Breast epithelium (tissue), 3 donors: ENCODE results near the gene PRR29.

Experiments used
- POLR2A ChIP-seq: fragments of 450-650 bp; IDR thresholded peaks from one replicate; pipeline ENCODE4 v1.6.1; 2016; ENCODE audit warnings: antibody characterized with exemption, mild to moderate bottlenecking, moderate library complexity
- POLR2AphosphoS5 ChIP-seq, 3 donors: sonication (generic); formaldehyde crosslinking; IDR thresholded peaks; one replicate each; pipeline ENCODE4 v1.6.1; 2017; ENCODE audit warnings: antibody characterized with exemption in 3 of 3
- TF ChIP-seq, protein P1 (sequence below), 3 donors: fragments of 450-650 bp; IDR thresholded peaks; one replicate each; pipeline ENCODE4 v1.5.1; 2016 to 2017; ENCODE audit warnings: antibody characterized with exemption in 3 of 3, mild to moderate bottlenecking in 3 of 3, moderate library complexity in 3 of 3

DNA sequence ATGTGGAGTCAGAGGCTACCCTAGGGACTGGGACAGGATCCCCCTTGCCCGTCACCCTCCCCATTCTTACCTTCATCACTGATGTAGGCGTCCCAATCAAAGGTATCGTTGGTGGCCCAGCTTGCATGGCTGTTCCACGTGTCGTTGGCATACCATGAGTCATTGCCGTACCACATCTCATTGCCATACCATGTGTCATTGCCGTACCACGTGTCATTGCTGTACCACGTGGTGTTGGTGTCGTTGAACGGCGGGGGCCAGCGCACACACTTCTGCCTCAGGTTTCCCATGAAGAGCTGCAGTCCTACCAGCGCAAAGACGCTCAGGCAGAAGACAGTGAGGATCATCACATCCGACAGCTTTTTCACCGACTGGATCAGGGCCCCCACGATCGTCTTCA lies 30.2 kb upstream of the PRR29 start:
- TF ChIP-seq POLR2A (no peak), POLR2AphosphoS5 (IDR thresholded peaks at IDR 0.05) (no peak)
- TF ChIP-seq, protein P1, sequence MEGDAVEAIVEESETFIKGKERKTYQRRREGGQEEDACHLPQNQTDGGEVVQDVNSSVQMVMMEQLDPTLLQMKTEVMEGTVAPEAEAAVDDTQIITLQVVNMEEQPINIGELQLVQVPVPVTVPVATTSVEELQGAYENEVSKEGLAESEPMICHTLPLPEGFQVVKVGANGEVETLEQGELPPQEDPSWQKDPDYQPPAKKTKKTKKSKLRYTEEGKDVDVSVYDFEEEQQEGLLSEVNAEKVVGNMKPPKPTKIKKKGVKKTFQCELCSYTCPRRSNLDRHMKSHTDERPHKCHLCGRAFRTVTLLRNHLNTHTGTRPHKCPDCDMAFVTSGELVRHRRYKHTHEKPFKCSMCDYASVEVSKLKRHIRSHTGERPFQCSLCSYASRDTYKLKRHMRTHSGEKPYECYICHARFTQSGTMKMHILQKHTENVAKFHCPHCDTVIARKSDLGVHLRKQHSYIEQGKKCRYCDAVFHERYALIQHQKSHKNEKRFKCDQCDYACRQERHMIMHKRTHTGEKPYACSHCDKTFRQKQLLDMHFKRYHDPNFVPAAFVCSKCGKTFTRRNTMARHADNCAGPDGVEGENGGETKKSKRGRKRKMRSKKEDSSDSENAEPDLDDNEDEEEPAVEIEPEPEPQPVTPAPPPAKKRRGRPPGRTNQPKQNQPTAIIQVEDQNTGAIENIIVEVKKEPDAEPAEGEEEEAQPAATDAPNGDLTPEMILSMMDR (IDR thresholded peaks at IDR 0.05), result no peak
